Gastroesophageal sphincter (tissue), 3 donors: ENCODE results near the gene UBQLN4.

Source experiments
- EP300 ChIP-seq: sonication (generic); formaldehyde crosslinking; IDR thresholded peaks from one replicate; pipeline ENCODE4 v1.6.1; 2017; ENCODE audit warnings: antibody characterized with exemption, mild to moderate bottlenecking
- POLR2AphosphoS5 ChIP-seq: sonication (generic); formaldehyde crosslinking; IDR thresholded peaks from one replicate; pipeline ENCODE4 v1.6.1; 2017; ENCODE audit warnings: antibody characterized with exemption
- TF ChIP-seq, protein P1 (sequence below), 4 experiments: fragments of 200-600 bp in 2 of 4; fragments of 450-650 bp in 2 of 4; sonication (generic) in 1 of 4; IDR thresholded peaks; one replicate each; pipeline ENCODE4 v1.5.1; 2017 to 2019; ENCODE audit warnings: antibody characterized with exemption in 4 of 4, mild to moderate bottlenecking in 2 of 4, moderate library complexity in 2 of 4

DNA sequence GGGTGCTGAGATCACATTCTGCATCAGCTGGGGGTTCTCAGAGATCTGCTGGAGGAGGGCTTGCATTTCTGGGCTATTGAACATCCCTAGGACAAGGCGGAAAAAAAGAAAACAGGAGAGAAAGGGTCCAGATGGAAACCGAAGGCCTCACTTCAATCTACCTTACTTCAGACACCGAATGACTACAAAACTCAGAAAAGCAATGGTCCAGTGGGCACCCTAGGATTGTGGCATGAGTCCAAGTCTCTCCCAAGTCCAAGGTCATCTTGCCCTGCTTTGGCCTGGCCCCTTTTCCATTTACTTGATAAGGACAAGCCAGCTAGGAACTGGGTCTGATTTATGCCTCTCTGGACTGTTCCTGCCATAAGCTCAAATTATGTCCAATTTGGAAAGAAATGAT lies 10.8 kb downstream of the UBQLN4 start:
- TF ChIP-seq, protein P1, sequence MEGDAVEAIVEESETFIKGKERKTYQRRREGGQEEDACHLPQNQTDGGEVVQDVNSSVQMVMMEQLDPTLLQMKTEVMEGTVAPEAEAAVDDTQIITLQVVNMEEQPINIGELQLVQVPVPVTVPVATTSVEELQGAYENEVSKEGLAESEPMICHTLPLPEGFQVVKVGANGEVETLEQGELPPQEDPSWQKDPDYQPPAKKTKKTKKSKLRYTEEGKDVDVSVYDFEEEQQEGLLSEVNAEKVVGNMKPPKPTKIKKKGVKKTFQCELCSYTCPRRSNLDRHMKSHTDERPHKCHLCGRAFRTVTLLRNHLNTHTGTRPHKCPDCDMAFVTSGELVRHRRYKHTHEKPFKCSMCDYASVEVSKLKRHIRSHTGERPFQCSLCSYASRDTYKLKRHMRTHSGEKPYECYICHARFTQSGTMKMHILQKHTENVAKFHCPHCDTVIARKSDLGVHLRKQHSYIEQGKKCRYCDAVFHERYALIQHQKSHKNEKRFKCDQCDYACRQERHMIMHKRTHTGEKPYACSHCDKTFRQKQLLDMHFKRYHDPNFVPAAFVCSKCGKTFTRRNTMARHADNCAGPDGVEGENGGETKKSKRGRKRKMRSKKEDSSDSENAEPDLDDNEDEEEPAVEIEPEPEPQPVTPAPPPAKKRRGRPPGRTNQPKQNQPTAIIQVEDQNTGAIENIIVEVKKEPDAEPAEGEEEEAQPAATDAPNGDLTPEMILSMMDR (IDR thresholded peaks at IDR 0.05), result no peak
- TF ChIP-seq EP300, result no peak
- no peak for TF ChIP-seq POLR2AphosphoS5
